MM.1S (cell line): ENCODE results near the gene XPNPEP2.

Experiments used
- DNase-seq: peaks from one replicate; pipeline ENCODE4 v3.0.0-alpha.2; 2015
- H2AFZ ChIP-seq: fragments of 300-600 bp; sonication (generic); 2 replicates; pipeline ENCODE4 v1.6.0; 2016; ENCODE audit warnings: antibody characterized with exemption, low read length
- H3F3A ChIP-seq: fragments of 300-600 bp; sonication (generic); 2 replicates; pipeline ENCODE4 v1.6.1; 2016; ENCODE audit warnings: mild to moderate bottlenecking, antibody characterized with exemption, low read length, moderate library complexity, mixed read lengths; ENCODE audit not compliant: insufficient read depth
- H3K27ac ChIP-seq: fragments of 300-600 bp; sonication (generic); 2 replicates; pipeline ENCODE4 v1.5.1; 2016; ENCODE audit warnings: mild to moderate bottlenecking, low read length
- H3K27me3 ChIP-seq: fragments of 300-600 bp; sonication (generic); replicated peaks from 2 replicates; pipeline ENCODE4 v1.6.0; 2016; ENCODE audit warnings: low read length; ENCODE audit not compliant: insufficient read depth
- H3K36me3 ChIP-seq: fragments of 300-600 bp; sonication (generic); replicated peaks from 2 replicates; pipeline ENCODE4 v1.6.1; 2016; ENCODE audit warnings: mild to moderate bottlenecking, low read length, mixed read lengths; ENCODE audit not compliant: insufficient read depth
- H3K4me1 ChIP-seq: fragments of 300-600 bp; sonication (generic); 2 replicates; pipeline ENCODE4 v1.6.1; 2016; ENCODE audit warnings: low read length, mixed read lengths
- H3K4me2 ChIP-seq: fragments of 300-600 bp; sonication (generic); 2 replicates; pipeline ENCODE4 v1.6.0; 2016; ENCODE audit warnings: low read depth, low read length
- H3K4me3 ChIP-seq: fragments of 300-600 bp; sonication (generic); 2 replicates; pipeline ENCODE4 v1.5.1; 2016; ENCODE audit warnings: low read length, mixed read lengths
- H3K79me2 ChIP-seq: fragments of 300-600 bp; sonication (generic); 2 replicates; pipeline ENCODE4 v1.6.1; 2016; ENCODE audit warnings: mixed run types, low read length, mixed read lengths
- H3K9ac ChIP-seq: fragments of 300-600 bp; sonication (generic); 2 replicates; pipeline ENCODE4 v1.6.1; 2016; ENCODE audit warnings: low read length, mixed read lengths
- H3K9me2 ChIP-seq: fragments of 300-600 bp; sonication (generic); replicated peaks from 2 replicates; pipeline ENCODE4 v1.6.1; 2016; ENCODE audit warnings: mild to moderate bottlenecking, low read length, mixed read lengths; ENCODE audit not compliant: insufficient read depth
- H3K9me3 ChIP-seq: fragments of 300-600 bp; sonication (generic); replicated peaks from 2 replicates; pipeline ENCODE4 v1.6.1; 2016; ENCODE audit warnings: mild to moderate bottlenecking, low read length, mixed read lengths; ENCODE audit not compliant: insufficient read depth
- H4K20me1 ChIP-seq: fragments of 300-600 bp; sonication (generic); 2 replicates; pipeline ENCODE4 v1.6.1; 2016; ENCODE audit warnings: mild to moderate bottlenecking, low read length, moderate library complexity, mixed read lengths; ENCODE audit not compliant: insufficient read depth
- EZH2 ChIP-seq: fragments of 300-600 bp; sonication (generic); optimal IDR thresholded peaks from 2 replicates; pipeline ENCODE3; 2017; ENCODE audit warnings: low read depth, mild to moderate bottlenecking, antibody characterized with exemption, low read length, mixed read lengths
- EZH2phosphoT487 ChIP-seq: fragments of 300-600 bp; sonication (generic); IDR thresholded peaks from 2 replicates; pipeline ENCODE4 v1.6.1; 2018; ENCODE audit warnings: antibody characterized with exemption, low read length
- TF ChIP-seq, protein P1 (sequence below): fragments of 300-600 bp; sonication (generic); IDR thresholded peaks from 2 replicates; pipeline ENCODE4 v1.5.1; 2016; ENCODE audit warnings: antibody characterized with exemption, low read length, mixed read lengths

XPNPEP2 gene

DNA sequence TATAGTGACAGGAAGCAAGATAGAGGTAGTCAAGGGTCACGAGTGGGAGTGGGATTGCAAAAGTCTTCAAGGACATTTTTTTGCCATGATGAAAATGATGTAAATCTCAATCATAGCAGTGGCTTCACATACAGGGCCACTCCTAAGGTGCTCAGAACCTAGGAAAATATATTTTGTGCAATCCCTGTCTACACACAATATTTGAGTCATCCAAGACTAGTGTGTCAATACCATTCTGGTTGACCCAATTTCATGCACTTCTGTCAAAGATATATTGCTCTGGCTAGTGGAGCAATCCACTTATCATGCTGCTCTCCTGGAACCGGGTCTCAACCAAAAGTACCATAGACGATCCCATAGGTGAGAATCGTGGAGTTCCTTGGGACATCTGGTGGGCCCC lies 24.2 kb upstream of the XPNPEP2 start:
- no peak overlapping the region for H2AFZ ChIP-seq
- H3K27me3 ChIP-seq, result no peaks in the 10 kb centered on the region
- H3K36me3 ChIP-seq, result no peaks in the 10 kb centered on the region
- H3F3A ChIP-seq, result no peaks in the 10 kb centered on the region
- DNase-seq, result no peak
- no peak overlapping the region for H3K4me3 ChIP-seq
- no peaks in the 10 kb centered on the region for H3K79me2 ChIP-seq
- TF ChIP-seq, protein P1, sequence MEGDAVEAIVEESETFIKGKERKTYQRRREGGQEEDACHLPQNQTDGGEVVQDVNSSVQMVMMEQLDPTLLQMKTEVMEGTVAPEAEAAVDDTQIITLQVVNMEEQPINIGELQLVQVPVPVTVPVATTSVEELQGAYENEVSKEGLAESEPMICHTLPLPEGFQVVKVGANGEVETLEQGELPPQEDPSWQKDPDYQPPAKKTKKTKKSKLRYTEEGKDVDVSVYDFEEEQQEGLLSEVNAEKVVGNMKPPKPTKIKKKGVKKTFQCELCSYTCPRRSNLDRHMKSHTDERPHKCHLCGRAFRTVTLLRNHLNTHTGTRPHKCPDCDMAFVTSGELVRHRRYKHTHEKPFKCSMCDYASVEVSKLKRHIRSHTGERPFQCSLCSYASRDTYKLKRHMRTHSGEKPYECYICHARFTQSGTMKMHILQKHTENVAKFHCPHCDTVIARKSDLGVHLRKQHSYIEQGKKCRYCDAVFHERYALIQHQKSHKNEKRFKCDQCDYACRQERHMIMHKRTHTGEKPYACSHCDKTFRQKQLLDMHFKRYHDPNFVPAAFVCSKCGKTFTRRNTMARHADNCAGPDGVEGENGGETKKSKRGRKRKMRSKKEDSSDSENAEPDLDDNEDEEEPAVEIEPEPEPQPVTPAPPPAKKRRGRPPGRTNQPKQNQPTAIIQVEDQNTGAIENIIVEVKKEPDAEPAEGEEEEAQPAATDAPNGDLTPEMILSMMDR, result no peak
- TF ChIP-seq EZH2phosphoT487 (no peak), EZH2 (no peak)
- no peaks in the 10 kb centered on the region for H3K9me3 ChIP-seq
- H3K9ac ChIP-seq, result no peak overlapping the region
- no peaks in the 10 kb centered on the region for H3K4me1 ChIP-seq
- H4K20me1 ChIP-seq, result no peaks in the 10 kb centered on the region
- no peak overlapping the region for H3K4me2 ChIP-seq
- no peaks in the 10 kb centered on the region for H3K9me2 ChIP-seq
- no peak overlapping the region for H3K27ac ChIP-seq

DNA sequence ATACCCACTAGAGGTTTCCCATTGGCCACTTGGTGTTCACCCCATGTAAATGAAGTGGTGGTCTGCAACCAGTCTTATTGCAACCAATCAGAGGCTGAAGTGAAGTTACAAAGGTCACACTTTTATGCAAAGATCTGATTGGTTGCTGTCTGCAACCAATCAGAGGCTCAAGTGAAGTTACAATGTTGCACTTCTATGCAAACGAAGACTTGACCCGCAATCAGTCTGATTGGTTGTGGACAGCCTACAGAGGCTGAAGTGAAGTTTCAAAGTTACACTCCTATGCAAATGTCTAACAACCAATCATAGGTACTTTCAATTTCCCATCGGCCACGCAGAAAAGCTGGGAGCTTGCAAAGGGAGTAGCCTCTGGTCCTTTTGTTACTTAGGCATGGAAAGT lies 22.3 kb upstream of the XPNPEP2 start:
- no peak overlapping the region for H3K27ac ChIP-seq
- H2AFZ ChIP-seq, result no peak overlapping the region
- no peaks in the 10 kb centered on the region for H3K9me3 ChIP-seq
- no peaks in the 10 kb centered on the region for H3K79me2 ChIP-seq
- no peak for DNase-seq
- H3K27me3 ChIP-seq, result no peaks in the 10 kb centered on the region
- no peak overlapping the region for H3K4me2 ChIP-seq
- H4K20me1 ChIP-seq, result no peaks in the 10 kb centered on the region
- no peaks in the 10 kb centered on the region for H3K9me2 ChIP-seq
- H3K4me3 ChIP-seq, result no peak overlapping the region
- H3K4me1 ChIP-seq, result no peaks in the 10 kb centered on the region
- no peak for TF ChIP-seq EZH2phosphoT487
- TF ChIP-seq EZH2, result no peak
- TF ChIP-seq, protein P1, result no peak
- no peak overlapping the region for H3K9ac ChIP-seq
- no peaks in the 10 kb centered on the region for H3K36me3 ChIP-seq
- no peaks in the 10 kb centered on the region for H3F3A ChIP-seq

DNA sequence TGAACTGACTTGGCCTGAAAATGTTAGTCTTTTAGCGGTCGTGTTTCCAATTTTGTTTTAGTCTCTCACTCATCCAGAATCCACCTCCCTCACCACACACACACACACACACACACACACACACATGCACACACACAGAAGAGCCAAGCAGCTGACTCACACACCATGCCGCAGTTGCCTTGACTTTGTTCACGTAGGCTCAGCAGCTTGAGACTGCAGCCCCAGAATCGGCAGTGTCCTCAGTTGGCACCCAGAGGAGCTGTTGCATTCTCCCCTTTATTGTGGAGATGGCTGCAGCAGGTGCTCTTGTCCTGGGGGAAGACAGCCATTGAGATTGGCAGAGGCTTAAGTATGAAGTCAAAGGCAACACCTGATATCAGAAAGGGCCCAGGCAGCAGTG lies 20.9 kb upstream of the XPNPEP2 start:
- no peaks in the 10 kb centered on the region for H3K79me2 ChIP-seq
- no peaks in the 10 kb centered on the region for H3K9me2 ChIP-seq
- no peak overlapping the region for H3K4me2 ChIP-seq
- no peaks in the 10 kb centered on the region for H3F3A ChIP-seq
- no peaks in the 10 kb centered on the region for H3K4me1 ChIP-seq
- DNase-seq, result no peak
- H3K9ac ChIP-seq, result no peak overlapping the region
- no peak overlapping the region for H2AFZ ChIP-seq
- H4K20me1 ChIP-seq, result no peaks in the 10 kb centered on the region
- no peaks in the 10 kb centered on the region for H3K36me3 ChIP-seq
- no peak for TF ChIP-seq EZH2phosphoT487
- no peak for TF ChIP-seq EZH2
- TF ChIP-seq, protein P1, result no peak
- no peaks in the 10 kb centered on the region for H3K9me3 ChIP-seq
- H3K4me3 ChIP-seq, result no peak overlapping the region
- H3K27ac ChIP-seq, result no peak overlapping the region
- H3K27me3 ChIP-seq, result no peaks in the 10 kb centered on the region
